ENCODE results near the gene OSTF1. TPM values are rescaled to one million over a fixed set of nuclear protein-coding genes. Genes with fewer than 3 reads are reported as not detected.

OSTF1 gene
- total and polyA plus RNA-seq, 2 donors (not counting 3 experiments of a cell fraction or from before 2014, with no cell fraction given) = 23.5 to 70.9 TPM

DNA sequence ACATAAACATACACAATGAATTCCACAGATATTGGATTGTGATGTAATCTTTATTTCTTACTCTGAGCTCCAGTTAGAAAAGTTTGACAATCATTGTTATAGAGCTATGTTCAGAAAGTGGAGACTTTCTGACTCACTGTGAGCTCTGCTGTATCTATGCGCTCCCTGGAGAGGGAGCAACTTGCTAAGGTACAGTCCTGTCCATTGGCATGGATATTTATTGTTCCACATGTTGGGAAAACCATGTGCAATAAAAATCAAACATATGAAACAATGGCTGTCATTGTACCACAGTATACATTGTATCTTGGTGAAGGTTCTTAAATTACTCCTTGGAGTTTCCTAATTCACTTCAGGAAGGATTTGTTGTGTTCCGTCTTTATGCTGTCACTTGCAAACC, 27.1 kb upstream of the OSTF1 start:
- Histone ChIP-seq H3K27ac (ENCODE audit: insufficient read depth, low read depth, low read length) (no peak overlapping the region), H4K20me1 (replicated peaks; ENCODE audit: control insufficient read depth, extremely low read depth, insufficient read depth, low read length) (no peaks in the 10 kb centered on the region), H3K9ac (replicated peaks; ENCODE audit: extremely low read depth, insufficient read depth, low read length) (no peak overlapping the region), H3K4me1 (ENCODE audit: control insufficient read depth, extremely low read depth, insufficient read depth, low read length) (no peaks in the 10 kb centered on the region), H3K27me3 (ENCODE audit: control insufficient read depth in 2 of 2, insufficient read depth in 2 of 2, low read length in 2 of 2) (no peaks in the 10 kb centered on the region), H3K4me2 (ENCODE audit: insufficient read depth, low read length) (no peak overlapping the region), H3K79me2 (ENCODE audit: control insufficient read depth, insufficient read depth, low read length) (no peaks in the 10 kb centered on the region), H3K4me3 (replicated peaks in 1 of 3; ENCODE audit: insufficient read depth in 1 of 3, low read depth in 1 of 3, low read length in 3 of 3) (no peak overlapping the region), H3K9me3 (replicated peaks; ENCODE audit: control insufficient read depth, insufficient read depth, low read length) (no peaks in the 10 kb centered on the region), H3K36me3 (ENCODE audit: control insufficient read depth in 2 of 2, extremely low read depth in 1 of 2, insufficient read depth in 2 of 2, low read length in 2 of 2) (peaks cover 0 to 8% of the 10 kb centered on the region in 2 experiments), H2AFZ (ENCODE audit: low read depth, low read length) (no peak overlapping the region), H3K9me1 (replicated peaks; ENCODE audit: control insufficient read depth, extremely low read depth, insufficient read depth, low read length) (no peaks in the 10 kb centered on the region)
- dilution Hi-C loops (cut with MboI; ENCODE audit: extremely low pct_ligation_motif_present, low sequenced_read_pairs) = loop anchor here (25.0 kb wide), 1 partner anchor 274 kb away; no protein-coding TSS in a partner anchor
- DNase-seq (ENCODE audit: low read depth, low spot score) (no peak), FAIRE-seq (no peak)
- ChIA-PET POLR2A (no interaction called here), CTCF (interaction anchor here (1.3 to 1.5 kb wide), 2 partner anchors 10 to 33 kb away, joined by 3 read pairs; partner anchors contain the start of gene CARNMT1)
- TF ChIP-seq MYC (IDR thresholded peaks at IDR 0.05; ENCODE audit: low read depth, low read length) (no peak), EZH2 (IDR thresholded peaks at IDR 0.05; ENCODE audit: borderline replicate concordance, low read depth, low read length, severe bottlenecking) (no peak)
- intact Hi-C loops (cut with micrococcal nuclease) = loop anchor here (5.0 kb wide), 1 partner anchor 59 kb away; no protein-coding TSS in a partner anchor
- BruUV-seq (replicated peaks) = no TSS peak

DNA sequence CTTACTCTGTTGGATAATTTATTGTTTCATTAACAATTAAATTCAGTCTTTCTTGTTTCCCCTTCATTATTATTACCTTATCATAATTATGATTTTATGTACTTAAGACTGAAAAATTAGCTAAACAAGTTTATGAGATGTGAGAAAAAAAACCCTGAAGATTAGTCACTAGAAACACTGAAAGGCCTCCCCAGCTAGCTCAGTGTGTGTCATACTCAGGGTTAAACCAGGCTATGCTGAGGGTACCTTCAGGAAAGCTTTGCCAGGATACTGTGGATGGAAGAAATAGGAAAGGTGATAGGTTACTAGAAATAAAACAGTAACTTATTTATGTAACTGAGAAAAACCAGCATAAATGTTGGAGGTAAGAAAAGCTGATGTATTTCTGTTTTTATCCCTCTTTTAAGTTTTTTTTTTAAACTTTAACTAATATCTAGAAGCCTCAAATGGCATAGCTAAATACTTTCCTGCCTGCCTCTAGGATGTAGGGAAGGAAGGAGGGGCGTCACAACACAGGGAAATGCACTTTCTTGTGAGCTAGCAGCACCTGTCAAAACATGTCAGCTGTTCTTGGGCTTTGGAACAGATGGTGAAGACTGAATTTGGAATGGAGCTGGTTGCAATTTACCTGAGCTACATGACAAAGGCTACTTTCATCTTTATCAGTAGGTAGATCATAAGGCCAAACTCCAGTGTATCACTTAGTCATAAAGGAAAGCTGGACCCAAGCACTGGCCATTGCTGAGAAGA, 24.6 kb upstream of the OSTF1 start:
- no peak for DNase-seq (ENCODE audit: low read depth, low spot score)
- Histone ChIP-seq H3K36me3 (ENCODE audit: control insufficient read depth in 2 of 2, extremely low read depth in 1 of 2, insufficient read depth in 2 of 2, low read length in 2 of 2) (peaks cover 0 to 14% of the 10 kb centered on the region in 2 experiments), H4K20me1 (replicated peaks; ENCODE audit: control insufficient read depth, extremely low read depth, insufficient read depth, low read length) (no peaks in the 10 kb centered on the region), H2AFZ (ENCODE audit: low read depth, low read length) (no peak overlapping the region), H3K9me1 (replicated peaks; ENCODE audit: control insufficient read depth, extremely low read depth, insufficient read depth, low read length) (no peaks in the 10 kb centered on the region), H3K4me2 (ENCODE audit: insufficient read depth, low read length) (no peak overlapping the region), H3K4me1 (ENCODE audit: control insufficient read depth, extremely low read depth, insufficient read depth, low read length) (no peaks in the 10 kb centered on the region), H3K4me3 (replicated peaks in 1 of 3; ENCODE audit: insufficient read depth in 1 of 3, low read depth in 1 of 3, low read length in 3 of 3) (no peak overlapping the region), H3K79me2 (ENCODE audit: control insufficient read depth, insufficient read depth, low read length) (no peaks in the 10 kb centered on the region), H3K9me3 (replicated peaks; ENCODE audit: control insufficient read depth, insufficient read depth, low read length) (no peaks in the 10 kb centered on the region), H3K27me3 (ENCODE audit: control insufficient read depth in 2 of 2, insufficient read depth in 2 of 2, low read length in 2 of 2) (no peaks in the 10 kb centered on the region), H3K27ac (ENCODE audit: insufficient read depth, low read depth, low read length) (no peak overlapping the region), H3K9ac (replicated peaks; ENCODE audit: extremely low read depth, insufficient read depth, low read length) (no peak overlapping the region)
- dilution Hi-C loops (cut with MboI; ENCODE audit: extremely low pct_ligation_motif_present, low sequenced_read_pairs) (loop anchor here (25.0 kb wide), 1 partner anchor 276 kb away; no protein-coding TSS in a partner anchor), intact Hi-C loops (cut with micrococcal nuclease) (loop anchor here (5.0 kb wide), 1 partner anchor 61 kb away; no protein-coding TSS in a partner anchor)
- FAIRE-seq = no peak
- POLR2A ChIA-PET = interaction anchor here (1.1 kb wide), 1 partner anchor 36 kb away, joined by 3 read pairs; the partner anchor contains the start of gene CARNMT1
- TF ChIP-seq, protein P1, sequence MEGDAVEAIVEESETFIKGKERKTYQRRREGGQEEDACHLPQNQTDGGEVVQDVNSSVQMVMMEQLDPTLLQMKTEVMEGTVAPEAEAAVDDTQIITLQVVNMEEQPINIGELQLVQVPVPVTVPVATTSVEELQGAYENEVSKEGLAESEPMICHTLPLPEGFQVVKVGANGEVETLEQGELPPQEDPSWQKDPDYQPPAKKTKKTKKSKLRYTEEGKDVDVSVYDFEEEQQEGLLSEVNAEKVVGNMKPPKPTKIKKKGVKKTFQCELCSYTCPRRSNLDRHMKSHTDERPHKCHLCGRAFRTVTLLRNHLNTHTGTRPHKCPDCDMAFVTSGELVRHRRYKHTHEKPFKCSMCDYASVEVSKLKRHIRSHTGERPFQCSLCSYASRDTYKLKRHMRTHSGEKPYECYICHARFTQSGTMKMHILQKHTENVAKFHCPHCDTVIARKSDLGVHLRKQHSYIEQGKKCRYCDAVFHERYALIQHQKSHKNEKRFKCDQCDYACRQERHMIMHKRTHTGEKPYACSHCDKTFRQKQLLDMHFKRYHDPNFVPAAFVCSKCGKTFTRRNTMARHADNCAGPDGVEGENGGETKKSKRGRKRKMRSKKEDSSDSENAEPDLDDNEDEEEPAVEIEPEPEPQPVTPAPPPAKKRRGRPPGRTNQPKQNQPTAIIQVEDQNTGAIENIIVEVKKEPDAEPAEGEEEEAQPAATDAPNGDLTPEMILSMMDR (IDR thresholded peaks at IDR 0.05; ENCODE audit: extremely low read depth in 1 of 2, insufficient read depth in 1 of 2, low read depth in 1 of 2, low read length in 2 of 2) = no peak
- TF ChIP-seq FOS (IDR thresholded peaks at IDR 0.05; ENCODE audit: borderline replicate concordance, insufficient read depth, low read length) (no peak), EZH2 (IDR thresholded peaks at IDR 0.05; ENCODE audit: borderline replicate concordance, low read depth, low read length, severe bottlenecking) (no peak), POLR2AphosphoS5 (IDR thresholded peaks at IDR 0.05; ENCODE audit: insufficient read depth, low read depth, low read length) (no peak), GATA2 (IDR thresholded peaks at IDR 0.05; ENCODE audit: insufficient read depth, insufficient read length, low read depth, low read length) (no peak), MYC (IDR thresholded peaks at IDR 0.05; ENCODE audit: low read depth, low read length) (no peak), JUN (IDR thresholded peaks at IDR 0.05; ENCODE audit: borderline replicate concordance, insufficient read depth, insufficient read length, low read depth) (no peak), POLR2A (IDR thresholded peaks at IDR 0.05; ENCODE audit: low read depth, low read length) (no peak)
- TF ChIP-seq, protein P2, sequence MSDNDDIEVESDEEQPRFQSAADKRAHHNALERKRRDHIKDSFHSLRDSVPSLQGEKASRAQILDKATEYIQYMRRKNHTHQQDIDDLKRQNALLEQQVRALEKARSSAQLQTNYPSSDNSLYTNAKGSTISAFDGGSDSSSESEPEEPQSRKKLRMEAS (IDR thresholded peaks at IDR 0.05; ENCODE audit: insufficient read depth, insufficient read length) = no peak
- BruUV-seq (replicated peaks) = no TSS peak
- CTCF ChIA-PET = interaction anchor here (0.9 to 3.2 kb wide), 5 partner anchors 13 to 290 kb away, joined by 3 to 10 read pairs (median 3); no protein-coding TSS in a partner anchor
